ENCODE data around the gene NAA80.

Gene NAA80

GRCh38 chr3:50326182-50326541 lies 27.0 kb upstream of the NAA80 start:
- Histone ChIP-seq H3K36me3 (ENCODE audit: control insufficient read depth, insufficient read depth, low read length, severe bottlenecking) (peaks cover 30% of the 10 kb centered on the region), H3K9me3 (ENCODE audit: control insufficient read depth, low read length) (no peaks in the 10 kb centered on the region), H3K4me1 (ENCODE audit: control insufficient read depth, insufficient read depth, low read length) (peaks cover 22% of the 10 kb centered on the region), H3K4me3 (ENCODE audit: low read length) (no peak overlapping the region), H3K9ac (ENCODE audit: low read length) (no peak overlapping the region), H3K27me3 (replicated peaks; ENCODE audit: control insufficient read depth, insufficient read depth, low read length) (no peaks in the 10 kb centered on the region)
- no peak for DNase-seq (ENCODE audit: low read depth)

DNA sequence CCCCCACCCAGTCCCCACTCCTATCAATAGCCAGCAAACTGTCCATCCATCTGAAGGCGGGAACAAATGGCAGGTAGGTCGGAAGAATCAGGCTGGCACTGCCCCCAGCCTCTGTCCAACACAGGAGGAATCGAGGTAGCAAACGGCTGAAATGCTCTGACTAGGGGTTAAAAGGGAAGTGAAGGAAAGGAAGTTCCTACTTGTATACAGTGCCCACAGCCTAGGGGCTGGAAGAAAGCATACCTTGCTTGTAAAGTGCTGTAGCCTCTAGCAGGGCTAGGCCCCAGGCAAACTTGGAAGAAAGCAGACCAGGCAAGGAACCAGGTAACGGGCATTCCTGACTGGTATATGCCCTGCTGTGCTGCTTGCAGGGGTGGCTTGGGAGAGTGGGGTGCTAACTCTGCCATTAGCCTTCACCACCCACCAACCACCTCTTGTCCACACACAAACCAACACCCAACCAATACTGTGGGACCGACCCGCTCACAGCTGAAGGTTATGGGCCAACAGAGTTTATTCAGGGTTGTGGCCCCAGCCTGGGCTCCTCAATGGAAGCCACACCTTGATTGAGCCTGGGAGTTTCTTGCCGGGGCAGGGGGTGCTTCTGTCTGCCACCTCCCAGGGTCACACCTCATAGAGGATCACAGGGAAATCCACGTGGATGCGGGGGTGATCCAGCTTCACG lies 26.4 kb upstream of the NAA80 start:
- H3K4me1 ChIP-seq (ENCODE audit: control insufficient read depth, insufficient read depth, low read length): peaks cover 22% of the 10 kb centered on the region
- H3K27me3 ChIP-seq (replicated peaks; ENCODE audit: control insufficient read depth, insufficient read depth, low read length): no peaks in the 10 kb centered on the region
- no peak for DNase-seq (ENCODE audit: low read depth)

DNA sequence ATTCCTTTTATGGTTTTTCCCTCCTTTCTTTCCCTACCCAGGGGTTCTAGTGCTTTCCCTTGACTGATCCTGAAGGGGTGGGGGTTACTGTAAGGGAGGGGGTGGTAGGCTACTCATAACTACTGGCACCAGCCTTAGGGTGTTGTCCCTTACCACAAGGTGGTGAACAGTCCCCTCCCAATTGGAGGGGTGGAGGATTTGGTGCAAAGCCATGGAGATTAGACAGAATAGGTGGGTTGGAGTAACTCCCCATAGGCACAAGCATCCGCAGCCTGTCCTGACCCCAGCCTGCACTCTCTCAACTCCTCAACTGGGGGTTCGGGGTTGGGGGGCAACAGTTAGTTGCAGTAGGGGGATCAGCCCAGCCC lies 25.9 kb upstream of the NAA80 start:
- Histone ChIP-seq H3K27me3 (replicated peaks; ENCODE audit: control insufficient read depth, insufficient read depth, low read length) (no peaks in the 10 kb centered on the region), H3K9me3 (ENCODE audit: control insufficient read depth, low read length) (no peaks in the 10 kb centered on the region), H3K9ac (ENCODE audit: low read length) (no peak overlapping the region), H3K4me1 (ENCODE audit: control insufficient read depth, insufficient read depth, low read length) (peaks cover 27% of the 10 kb centered on the region), H3K36me3 (ENCODE audit: control insufficient read depth, insufficient read depth, low read length, severe bottlenecking) (peaks cover 20% of the 10 kb centered on the region), H3K4me3 (ENCODE audit: low read length) (no peak overlapping the region)
- DNase-seq (ENCODE audit: low read depth): no peak

More for the DNA sequence above, 26.4 kb upstream of the NAA80 start:
- Histone ChIP-seq H3K9me3 (ENCODE audit: control insufficient read depth, low read length) (no peaks in the 10 kb centered on the region), H3K9ac (ENCODE audit: low read length) (no peak overlapping the region), H3K36me3 (ENCODE audit: control insufficient read depth, insufficient read depth, low read length, severe bottlenecking) (peaks cover 25% of the 10 kb centered on the region), H3K4me3 (ENCODE audit: low read length) (no peak overlapping the region)

DNA sequence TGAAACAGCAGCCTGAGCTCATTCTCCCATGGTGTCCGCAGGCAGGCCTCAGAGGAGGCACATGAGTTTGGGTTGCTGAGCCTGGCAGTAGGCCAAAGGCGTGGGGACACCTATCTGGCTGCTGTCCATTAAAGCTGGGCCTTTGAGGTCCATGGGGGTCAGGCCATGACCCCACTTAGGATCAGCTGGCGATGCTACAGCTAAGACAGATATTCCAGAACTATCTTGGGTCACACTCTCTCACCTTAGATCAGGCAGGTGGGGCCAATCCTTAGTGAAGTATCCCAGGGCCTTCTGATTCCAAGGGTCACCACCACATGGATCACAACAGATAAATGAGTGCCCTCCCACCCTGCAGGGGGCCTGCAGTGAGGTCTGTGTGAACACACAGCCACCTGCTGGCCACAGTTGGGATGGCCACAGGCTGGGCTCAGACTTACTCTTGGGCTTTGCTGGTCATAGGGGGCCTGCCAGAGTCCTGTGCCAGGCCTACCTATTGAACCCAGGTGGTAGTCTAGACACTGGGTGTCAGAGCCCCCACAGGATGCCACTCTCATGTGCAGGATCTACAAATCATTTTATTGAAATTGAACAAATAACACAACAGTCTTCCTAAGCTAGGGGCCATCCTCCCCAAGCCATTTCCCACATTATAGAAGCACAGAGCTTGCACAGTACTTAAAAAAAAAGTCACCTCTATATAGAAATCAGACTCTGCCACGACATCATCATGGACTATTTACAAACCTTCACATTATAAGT lies 25.3 kb upstream of the NAA80 start:
- Histone ChIP-seq H3K9ac (ENCODE audit: low read length) (no peak overlapping the region), H3K9me3 (ENCODE audit: control insufficient read depth, low read length) (no peaks in the 10 kb centered on the region), H3K27me3 (replicated peaks; ENCODE audit: control insufficient read depth, insufficient read depth, low read length) (no peaks in the 10 kb centered on the region), H3K4me3 (ENCODE audit: low read length) (no peak overlapping the region), H3K4me1 (ENCODE audit: control insufficient read depth, insufficient read depth, low read length) (peaks cover 31% of the 10 kb centered on the region), H3K36me3 (ENCODE audit: control insufficient read depth, insufficient read depth, low read length, severe bottlenecking) (peaks cover 14% of the 10 kb centered on the region)
- peak; percentile 85 for DNase-seq (ENCODE audit: low read depth)

GRCh38 chr3:50323614-50324199 lies 24.5 kb upstream of the NAA80 start:
- H3K9me3 ChIP-seq (ENCODE audit: control insufficient read depth, low read length): no peaks in the 10 kb centered on the region
- peaks cover 30% of the 10 kb centered on the region for H3K4me1 ChIP-seq (ENCODE audit: control insufficient read depth, insufficient read depth, low read length)
- DNase-seq (ENCODE audit: low read depth): no peak
- no peaks in the 10 kb centered on the region for H3K27me3 ChIP-seq (replicated peaks; ENCODE audit: control insufficient read depth, insufficient read depth, low read length)
- no peak overlapping the region for H3K9ac ChIP-seq (ENCODE audit: low read length)
- H3K36me3 ChIP-seq (ENCODE audit: control insufficient read depth, insufficient read depth, low read length, severe bottlenecking): peaks cover 18% of the 10 kb centered on the region
- H3K4me3 ChIP-seq (ENCODE audit: low read length): no peak overlapping the region

GRCh38 chr3:50323092-50323600 lies 23.9 kb upstream of the NAA80 start:
- DNase-seq (ENCODE audit: low read depth): no peak
- Histone ChIP-seq H3K9me3 (ENCODE audit: control insufficient read depth, low read length) (no peaks in the 10 kb centered on the region), H3K27me3 (replicated peaks; ENCODE audit: control insufficient read depth, insufficient read depth, low read length) (no peaks in the 10 kb centered on the region), H3K9ac (ENCODE audit: low read length) (no peak overlapping the region), H3K4me1 (ENCODE audit: control insufficient read depth, insufficient read depth, low read length) (peaks cover 25% of the 10 kb centered on the region), H3K36me3 (ENCODE audit: control insufficient read depth, insufficient read depth, low read length, severe bottlenecking) (peaks cover 24% of the 10 kb centered on the region), H3K4me3 (ENCODE audit: low read length) (no peak overlapping the region)

DNA sequence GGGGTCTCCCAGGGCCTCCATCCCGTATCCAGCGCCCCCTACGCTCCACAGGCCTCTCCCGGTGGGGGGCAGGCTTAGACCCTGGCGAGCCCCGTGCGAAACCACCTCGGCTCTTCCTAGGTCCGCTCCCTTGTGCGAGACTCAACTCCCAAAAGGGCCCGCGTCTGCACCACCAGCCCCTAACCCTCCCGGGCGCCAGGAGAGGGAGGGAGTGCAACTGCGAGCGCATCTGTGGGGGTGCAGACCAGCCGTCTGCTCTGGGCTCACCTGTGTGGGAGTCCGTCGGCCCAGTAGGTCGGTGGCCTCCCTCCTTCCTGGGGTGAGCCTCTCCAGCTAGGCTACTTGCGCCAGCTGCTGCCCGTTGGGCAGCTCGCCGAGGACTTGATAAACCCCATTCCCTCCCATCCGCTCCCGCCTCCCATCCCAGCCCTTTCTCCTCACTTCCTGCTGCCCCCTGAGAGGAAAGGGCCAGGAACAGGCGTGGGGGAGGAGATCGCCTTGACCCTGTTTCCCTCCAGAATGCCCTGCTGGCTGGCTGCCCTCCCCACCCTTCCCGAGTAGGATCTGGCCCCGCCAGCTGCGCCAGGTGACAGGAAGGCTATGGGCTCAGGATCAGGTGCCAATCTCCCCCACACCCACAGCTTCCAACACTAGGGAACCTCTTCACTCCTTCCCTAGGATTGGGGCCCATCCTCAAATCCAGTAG lies 23.3 kb upstream of the NAA80 start, which contains the start of gene HYAL2:
Gene HYAL2, minus strand, starts transcription at position 360 of the 706 bp plus-strand sequence. CDS start 2,256 bp downstream, outside the sequence.
- Histone ChIP-seq H3K4me3 (ENCODE audit: low read length) (peak within 1 kb of the TSS; percentile 84), H3K9me3 (ENCODE audit: control insufficient read depth, low read length) (no peaks in the 10 kb centered on the region), H3K9ac (ENCODE audit: low read length) (peak within 1 kb of the TSS; percentile 88), H3K4me1 (ENCODE audit: control insufficient read depth, insufficient read depth, low read length) (peaks cover 24% of the 10 kb centered on the region), H3K27me3 (replicated peaks; ENCODE audit: control insufficient read depth, insufficient read depth, low read length) (no peaks in the 10 kb centered on the region), H3K36me3 (ENCODE audit: control insufficient read depth, insufficient read depth, low read length, severe bottlenecking) (peaks cover 30% of the 10 kb centered on the region)
- no peak for DNase-seq (ENCODE audit: low read depth)

GRCh38 chr3:50322115-50322385 lies 22.8 kb upstream of the NAA80 start:
- Histone ChIP-seq H3K4me3 (ENCODE audit: low read length) (peak overlapping the region; percentile 84), H3K27me3 (replicated peaks; ENCODE audit: control insufficient read depth, insufficient read depth, low read length) (no peaks in the 10 kb centered on the region), H3K9me3 (ENCODE audit: control insufficient read depth, low read length) (no peaks in the 10 kb centered on the region), H3K36me3 (ENCODE audit: control insufficient read depth, insufficient read depth, low read length, severe bottlenecking) (peaks cover 34% of the 10 kb centered on the region), H3K4me1 (ENCODE audit: control insufficient read depth, insufficient read depth, low read length) (peaks cover 19% of the 10 kb centered on the region), H3K9ac (ENCODE audit: low read length) (peak overlapping the region; percentile 71)
- no peak for DNase-seq (ENCODE audit: low read depth)

DNA sequence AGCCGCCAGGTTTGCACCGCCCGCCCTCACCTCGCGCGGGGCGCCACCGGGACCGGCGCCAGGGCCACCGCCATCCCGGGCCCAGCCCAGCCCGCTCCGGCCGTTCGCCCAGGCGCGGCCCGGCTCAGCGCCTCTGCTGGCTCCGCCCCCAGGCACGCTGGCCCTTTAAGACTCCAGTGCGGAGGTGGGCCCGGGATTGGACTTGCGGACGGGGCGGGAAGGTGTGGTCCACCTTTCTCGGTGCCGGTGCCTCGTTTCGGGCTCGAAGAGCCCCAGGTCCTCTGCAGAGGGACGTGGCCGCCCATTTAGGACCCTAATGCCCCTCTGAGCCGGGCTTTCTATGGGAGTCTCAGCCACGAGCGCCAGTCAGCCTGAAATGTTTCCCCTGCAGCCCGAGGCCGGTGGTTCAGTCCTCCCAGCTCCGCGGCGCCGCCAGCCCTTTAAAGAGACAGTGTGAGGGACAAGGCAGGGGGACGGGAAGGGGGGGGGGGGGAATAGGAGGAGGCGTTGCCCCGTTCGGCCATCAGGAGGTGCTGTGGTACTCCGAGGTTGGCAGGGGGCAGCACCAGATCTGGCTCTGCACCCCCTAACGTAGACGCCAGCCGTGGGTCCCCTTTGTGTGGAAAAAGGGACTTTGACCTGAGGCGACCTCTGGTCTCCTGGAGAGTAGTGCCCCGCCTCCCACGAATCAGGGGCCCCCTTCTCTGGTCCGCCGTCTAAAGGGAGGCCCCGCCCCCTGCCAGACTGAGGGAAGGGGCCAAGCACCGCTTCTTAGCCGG lies 22.3 kb upstream of the NAA80 start:
- peak overlapping the region; percentile 84 for H3K4me3 ChIP-seq (ENCODE audit: low read length)
- peaks cover 16% of the 10 kb centered on the region for H3K4me1 ChIP-seq (ENCODE audit: control insufficient read depth, insufficient read depth, low read length)
- H3K9ac ChIP-seq (ENCODE audit: low read length): peak overlapping the region; percentile 88
- peaks cover 34% of the 10 kb centered on the region for H3K36me3 ChIP-seq (ENCODE audit: control insufficient read depth, insufficient read depth, low read length, severe bottlenecking)
- no peaks in the 10 kb centered on the region for H3K9me3 ChIP-seq (ENCODE audit: control insufficient read depth, low read length)
- DNase-seq (ENCODE audit: low read depth): peak; percentile 96
- H3K27me3 ChIP-seq (replicated peaks; ENCODE audit: control insufficient read depth, insufficient read depth, low read length): no peaks in the 10 kb centered on the region

DNA sequence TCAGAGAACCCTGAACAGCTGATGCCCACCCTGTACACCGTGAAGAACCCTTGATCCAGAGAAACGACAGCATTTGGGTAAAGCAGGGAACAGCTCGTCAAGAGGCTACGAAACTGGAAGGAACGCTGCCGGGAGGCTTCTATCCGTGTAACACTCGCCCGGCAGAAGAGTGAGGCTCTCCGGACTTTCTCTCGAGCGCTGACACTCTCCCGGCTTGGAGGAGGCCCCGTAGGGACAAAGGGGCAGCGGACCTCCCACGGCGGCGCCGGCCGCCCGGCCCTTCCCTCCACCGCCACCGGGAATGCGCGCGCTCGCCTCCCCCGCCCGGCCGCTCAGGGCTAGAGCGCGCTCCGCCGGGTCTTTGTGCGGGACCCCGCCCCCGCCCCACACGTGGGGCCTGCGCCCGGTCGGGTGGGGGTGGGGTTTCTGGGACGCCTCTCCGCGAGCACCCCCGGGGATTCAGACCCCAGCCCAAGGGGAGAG lies 21.7 kb upstream of the NAA80 start:
- Histone ChIP-seq H3K4me1 (ENCODE audit: control insufficient read depth, insufficient read depth, low read length) (peaks cover 16% of the 10 kb centered on the region), H3K9ac (ENCODE audit: low read length) (peak overlapping the region; percentile 88), H3K9me3 (ENCODE audit: control insufficient read depth, low read length) (no peaks in the 10 kb centered on the region), H3K27me3 (replicated peaks; ENCODE audit: control insufficient read depth, insufficient read depth, low read length) (no peaks in the 10 kb centered on the region), H3K36me3 (ENCODE audit: control insufficient read depth, insufficient read depth, low read length, severe bottlenecking) (peaks cover 33% of the 10 kb centered on the region), H3K4me3 (ENCODE audit: low read length) (peak overlapping the region; percentile 84)
- peak; percentile 94 for DNase-seq (ENCODE audit: low read depth)

Data from adipocyte (in vitro differentiated cells).